ENCODE results near the gene DNASE2B.

Gene DNASE2B

DNA sequence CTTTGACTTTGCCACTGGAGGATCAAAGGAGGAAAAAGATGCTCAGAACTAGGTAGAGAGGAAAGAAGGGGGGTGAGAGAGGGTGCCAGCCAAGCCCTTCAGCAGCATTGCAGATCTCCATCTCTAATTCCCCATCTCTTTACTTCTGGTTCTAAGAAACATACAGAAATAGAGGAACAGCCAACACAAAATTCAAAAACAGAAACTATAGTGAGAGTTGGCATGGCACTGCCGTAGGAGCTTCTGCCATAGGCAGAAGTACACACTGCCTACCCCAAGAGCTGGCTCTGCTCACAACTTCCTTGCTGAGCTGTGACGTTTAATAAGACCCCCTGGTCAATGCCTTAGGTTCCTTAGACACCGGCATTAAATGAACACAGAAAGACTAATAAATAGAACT lies 54.2 kb downstream of the DNASE2B start:
- DNase-seq (ENCODE audit: low spot score): no peak

DNA sequence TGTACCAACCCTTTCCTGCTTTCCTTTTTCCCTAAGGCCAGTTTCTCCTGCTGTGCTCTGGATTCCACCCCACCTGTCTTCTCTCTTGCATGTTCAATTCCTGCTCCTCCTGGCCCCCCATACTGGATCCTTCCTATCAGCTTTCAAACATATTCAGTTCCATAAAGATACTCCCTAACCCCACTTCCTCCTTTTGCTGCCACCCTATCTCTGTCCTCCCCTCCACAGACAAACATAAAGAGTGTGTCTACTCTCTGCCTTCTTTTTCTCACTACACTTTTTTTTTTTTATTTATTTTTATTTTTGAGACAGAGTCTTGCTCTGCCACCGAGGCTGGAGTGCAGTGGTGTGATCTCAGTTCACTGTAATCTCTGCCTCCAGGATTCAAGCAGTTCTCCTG lies 63.8 kb downstream of the DNASE2B start:
- no peak for DNase-seq (ENCODE audit: low spot score)
